NCI-H2196 treated with DMSO at 0.1 percent for 48 hours (cell line): ENCODE measurements around the gene C4BPB.
A peak's percentile ranks its signal among the peaks of the same experiment; 100 is the strongest.
"Not testable (repeated sequence)": the region's sequence is repeated elsewhere in the genome, so short reads cannot be mapped to it uniquely, and the experiment has no call there.

Source experiments
- DNase-seq: peaks from one replicate; lab custom pipeline; 2025; ENCODE audit not compliant: unreplicated experiment; lab: John Stamatoyannopoulos, UW

C4BPB gene

GRCh38 chr1:207088701-207089626 is at the start of gene C4BPB:
Gene C4BPB, plus strand, starts transcription at chr1:207088860. Its CDS starts 672 bp downstream, at chr1:207089532.
- no peak for DNase-seq

GRCh38 chr1:207039380-207040180 is 49.1 kb upstream of the C4BPB start:
- no peak for DNase-seq

GRCh38 chr1:207040181-207040533 is 48.5 kb upstream of the C4BPB start:
- no peak for DNase-seq

GRCh38 chr1:207041397-207041796 is 47.3 kb upstream of the C4BPB start:
- not testable (repeated sequence) for DNase-seq

- DNase-seq = no peak
Observed at GRCh38 chr1:207045453-207045852, 43.2 kb upstream of the C4BPB start.

- DNase-seq = no peak
Observed at GRCh38 chr1:207047505-207047904, 41.2 kb upstream of the C4BPB start.

GRCh38 chr1:207048041-207048440 is 40.6 kb upstream of the C4BPB start:
- DNase-seq = no peak

- no peak for DNase-seq
Observed at GRCh38 chr1:207049054-207049453, 39.6 kb upstream of the C4BPB start.

GRCh38 chr1:207049514-207049913 is 39.1 kb upstream of the C4BPB start:
- no peak for DNase-seq

- no peak for DNase-seq
Observed at GRCh38 chr1:207049974-207050391, 38.7 kb upstream of the C4BPB start.

GRCh38 chr1:207050480-207051190 is 38.0 kb upstream of the C4BPB start:
- DNase-seq = peak; percentile 59

- DNase-seq = peak; percentile 32
Observed at GRCh38 chr1:207051191-207051943, 37.3 kb upstream of the C4BPB start, which contains the start of gene YOD1. Gene YOD1, minus strand, starts transcription at chr1:207051208. Its CDS starts 178 bp downstream, at chr1:207051030.

- DNase-seq = peak; percentile 99
Observed at GRCh38 chr1:207052911-207053769, 35.5 kb upstream of the C4BPB start, which contains the start of gene PFKFB2. Gene PFKFB2, plus strand, starts transcription at chr1:207053275. Its CDS starts 1,443 bp downstream, at chr1:207054718.

- DNase-seq = no peak
Observed at GRCh38 chr1:207054491-207054890, 34.2 kb upstream of the C4BPB start.

- DNase-seq = no peak
Observed at GRCh38 chr1:207055386-207056001, 33.2 kb upstream of the C4BPB start.

GRCh38 chr1:207056673-207057072 is 32.0 kb upstream of the C4BPB start:
- DNase-seq = no peak

- DNase-seq = no peak
Observed at GRCh38 chr1:207058252-207058651, 30.4 kb upstream of the C4BPB start.

GRCh38 chr1:207058878-207059867 is 29.5 kb upstream of the C4BPB start:
- DNase-seq = peak; percentile 68
